T-helper 1 cell treated with Interleukin-12 subunit alpha and Interleukin-12 subunit beta and Interleukin-4 antibody, amounts not matched to agents 30 μg/mL and 1 μg/mL, for 36 hours (primary cell): ENCODE measurements around the gene EAF1.
"Not testable (repeated sequence)": the region's sequence is repeated elsewhere in the genome, so short reads cannot be mapped to it uniquely, and the experiment has no call there.

Experiments
- H3K27ac Mint-ChIP-seq: one replicate; pipeline ENCODE4 v1.8.0; 2021; ENCODE audit warnings: mild to moderate bottlenecking, mixed read lengths
- H3K27me3 Mint-ChIP-seq: one replicate; pipeline ENCODE4 v1.8.0; 2021; ENCODE audit warnings: low read depth, mixed read lengths
- H3K36me3 Mint-ChIP-seq: one replicate; pipeline ENCODE4 v1.8.0; 2021; ENCODE audit warnings: low read depth, mixed read lengths
- H3K4me1 Mint-ChIP-seq: one replicate; pipeline ENCODE4 v1.8.0; 2021; ENCODE audit warnings: low read depth, mixed read lengths
- H3K4me3 Mint-ChIP-seq: one replicate; pipeline ENCODE4 v1.8.0; 2021; ENCODE audit warnings: mild to moderate bottlenecking, moderate library complexity, mixed read lengths
- H3K9me3 Mint-ChIP-seq: one replicate; pipeline ENCODE4 v1.8.0; 2021; ENCODE audit warnings: mixed read lengths

EAF1 gene

GRCh38 chr3:15452961-15453360, 25.6 kb downstream of the EAF1 start:
- H3K9me3 Mint-ChIP-seq = no peaks in the 10 kb centered on the region
- H3K4me1 Mint-ChIP-seq = no peaks in the 10 kb centered on the region
- H3K27me3 Mint-ChIP-seq = no peaks in the 10 kb centered on the region
- H3K27ac Mint-ChIP-seq = peak overlapping the region; percentile 45
- H3K4me3 Mint-ChIP-seq = no peak overlapping the region
- H3K36me3 Mint-ChIP-seq = peaks cover 5% of the 10 kb centered on the region

GRCh38 chr3:15453501-15453900, 26.1 kb downstream of the EAF1 start:
- no peaks in the 10 kb centered on the region for H3K9me3 Mint-ChIP-seq
- peak overlapping the region; percentile 45 for H3K27ac Mint-ChIP-seq
- peaks cover 7% of the 10 kb centered on the region for H3K36me3 Mint-ChIP-seq
- H3K4me3 Mint-ChIP-seq = no peak overlapping the region
- H3K4me1 Mint-ChIP-seq = no peaks in the 10 kb centered on the region
- H3K27me3 Mint-ChIP-seq = no peaks in the 10 kb centered on the region

GRCh38 chr3:15453991-15454625, 26.7 kb downstream of the EAF1 start:
- H3K27ac Mint-ChIP-seq = no peak overlapping the region
- H3K27me3 Mint-ChIP-seq = no peaks in the 10 kb centered on the region
- peaks cover 7% of the 10 kb centered on the region for H3K36me3 Mint-ChIP-seq
- no peaks in the 10 kb centered on the region for H3K4me1 Mint-ChIP-seq
- H3K4me3 Mint-ChIP-seq = no peak overlapping the region
- no peaks in the 10 kb centered on the region for H3K9me3 Mint-ChIP-seq

- Mint-ChIP-seq H3K4me1 (no peaks in the 10 kb centered on the region), H3K27me3 (no peaks in the 10 kb centered on the region), H3K9me3 (no peaks in the 10 kb centered on the region), H3K36me3 (peaks cover 7% of the 10 kb centered on the region), H3K4me3 (no peak overlapping the region), H3K27ac (no peak overlapping the region)
Measured at GRCh38 chr3:15454965-15455364, 27.6 kb downstream of the EAF1 start.

GRCh38 chr3:15455756-15456155, 28.4 kb downstream of the EAF1 start:
- Mint-ChIP-seq H3K36me3 (peaks cover 6% of the 10 kb centered on the region), H3K9me3 (no peaks in the 10 kb centered on the region), H3K4me1 (peaks cover 4% of the 10 kb centered on the region), H3K27ac (no peak overlapping the region), H3K27me3 (no peaks in the 10 kb centered on the region), H3K4me3 (no peak overlapping the region)

- no peaks in the 10 kb centered on the region for H3K27me3 Mint-ChIP-seq
- no peaks in the 10 kb centered on the region for H3K9me3 Mint-ChIP-seq
- H3K4me3 Mint-ChIP-seq = no peak overlapping the region
- peaks cover 8% of the 10 kb centered on the region for H3K4me1 Mint-ChIP-seq
- no peak overlapping the region for H3K27ac Mint-ChIP-seq
- H3K36me3 Mint-ChIP-seq = peaks cover 3% of the 10 kb centered on the region
Measured at GRCh38 chr3:15456321-15456720, 28.9 kb downstream of the EAF1 start.

GRCh38 chr3:15456915-15457314, 29.5 kb downstream of the EAF1 start:
- not testable (repeated sequence) for H3K27ac Mint-ChIP-seq, H3K27me3 Mint-ChIP-seq

GRCh38 chr3:15458212-15458780, 30.9 kb downstream of the EAF1 start:
- H3K36me3 Mint-ChIP-seq = peaks cover 3% of the 10 kb centered on the region
- H3K27me3 Mint-ChIP-seq = no peaks in the 10 kb centered on the region
- H3K9me3 Mint-ChIP-seq = no peaks in the 10 kb centered on the region
- H3K27ac Mint-ChIP-seq = no peak overlapping the region
- no peak overlapping the region for H3K4me3 Mint-ChIP-seq
- peaks cover 19% of the 10 kb centered on the region for H3K4me1 Mint-ChIP-seq

More at GRCh38 chr3:15456915-15457314, 29.5 kb downstream of the EAF1 start:
- H3K36me3 Mint-ChIP-seq, H3K4me3 Mint-ChIP-seq, H3K9me3 Mint-ChIP-seq: not testable (repeated sequence)
- H3K4me1 Mint-ChIP-seq = peaks cover 11% of the 10 kb centered on the region

- Mint-ChIP-seq H3K27ac (peak overlapping the region; percentile 63), H3K4me3 (no peak overlapping the region), H3K9me3 (no peaks in the 10 kb centered on the region), H3K36me3 (peaks cover 3% of the 10 kb centered on the region), H3K4me1 (peaks cover 19% of the 10 kb centered on the region), H3K27me3 (no peaks in the 10 kb centered on the region)
Measured at GRCh38 chr3:15460891-15461531, 33.6 kb downstream of the EAF1 start.

- Mint-ChIP-seq H3K4me3 (no peak overlapping the region), H3K36me3 (peaks cover 3% of the 10 kb centered on the region), H3K9me3 (no peaks in the 10 kb centered on the region), H3K4me1 (peaks cover 19% of the 10 kb centered on the region), H3K27me3 (no peaks in the 10 kb centered on the region), H3K27ac (peak overlapping the region; percentile 8)
Measured at GRCh38 chr3:15462451-15462850, 35.1 kb downstream of the EAF1 start.

GRCh38 chr3:15465876-15466585, 38.6 kb downstream of the EAF1 start:
- H3K4me3 Mint-ChIP-seq = no peak overlapping the region
- H3K9me3 Mint-ChIP-seq = no peaks in the 10 kb centered on the region
- H3K4me1 Mint-ChIP-seq = peaks cover 14% of the 10 kb centered on the region
- no peak overlapping the region for H3K27ac Mint-ChIP-seq
- H3K27me3 Mint-ChIP-seq = peaks cover 3% of the 10 kb centered on the region
- H3K36me3 Mint-ChIP-seq = no peaks in the 10 kb centered on the region

- Mint-ChIP-seq H3K27me3 (peaks cover 9% of the 10 kb centered on the region), H3K36me3 (no peaks in the 10 kb centered on the region), H3K4me1 (peaks cover 4% of the 10 kb centered on the region), H3K4me3 (no peak overlapping the region), H3K9me3 (no peaks in the 10 kb centered on the region), H3K27ac (no peak overlapping the region)
Measured at GRCh38 chr3:15467227-15468181, 40.1 kb downstream of the EAF1 start.

- Mint-ChIP-seq H3K4me3 (no peak overlapping the region), H3K9me3 (no peaks in the 10 kb centered on the region), H3K27me3 (peaks cover 9% of the 10 kb centered on the region), H3K36me3 (no peaks in the 10 kb centered on the region), H3K4me1 (no peaks in the 10 kb centered on the region), H3K27ac (no peak overlapping the region)
Measured at GRCh38 chr3:15470261-15470660, 42.9 kb downstream of the EAF1 start.

GRCh38 chr3:15470849-15471248, 43.5 kb downstream of the EAF1 start:
- H3K4me1 Mint-ChIP-seq = no peaks in the 10 kb centered on the region
- no peak overlapping the region for H3K27ac Mint-ChIP-seq
- H3K27me3 Mint-ChIP-seq = peaks cover 9% of the 10 kb centered on the region
- H3K9me3 Mint-ChIP-seq = no peaks in the 10 kb centered on the region
- H3K4me3 Mint-ChIP-seq = no peak overlapping the region
- H3K36me3 Mint-ChIP-seq = no peaks in the 10 kb centered on the region
